ENCODE results near the gene FAM170B.

Gene FAM170B

GRCh38 chr10:49161411-49161997, 27.7 kb upstream of the FAM170B start:
- Histone ChIP-seq H3K14ac (ENCODE audit: low read length) (no peak overlapping the region), H2AK5ac (ENCODE audit: low read length) (no peak overlapping the region), H3K9me3 (ENCODE audit: insufficient read depth, low read depth, low read length) (no peaks in the 10 kb centered on the region), H2AFZ (ENCODE audit: insufficient read depth, low read length, poor library complexity) (no peak overlapping the region), H4K12ac (ENCODE audit: low read depth, low read length) (no peak overlapping the region), H3K18ac (ENCODE audit: low read length) (no peak overlapping the region), H3K36me3 (ENCODE audit: control insufficient read depth in 1 of 2, insufficient read depth in 2 of 2, low read length in 2 of 2) (no peaks in the 10 kb centered on the region), H2BK12ac (ENCODE audit: low read length) (no peak overlapping the region), H3K27ac (ENCODE audit: low read depth, low read length) (no peak overlapping the region), H2BK120ac (ENCODE audit: insufficient read depth, low read length, poor library complexity) (no peak overlapping the region), H3K27me3 (ENCODE audit: insufficient read depth, low read length) (no peaks in the 10 kb centered on the region), H3K4me1 (ENCODE audit: control insufficient read depth in 1 of 2, insufficient read depth in 2 of 2, low read length in 2 of 2) (no peaks in the 10 kb centered on the region), H3K79me1 (ENCODE audit: low read length) (no peaks in the 10 kb centered on the region), H3K4ac (ENCODE audit: low read depth, low read length) (no peak overlapping the region), H4K91ac (ENCODE audit: low read depth, low read length) (no peak overlapping the region), H3K9ac (ENCODE audit: low read length) (no peak overlapping the region), H3K79me2 (ENCODE audit: control insufficient read depth, insufficient read depth, low read length, poor library complexity) (no peaks in the 10 kb centered on the region), H3K4me2 (ENCODE audit: low read length) (no peak overlapping the region), H3K23ac (ENCODE audit: low read length) (no peak overlapping the region), H2BK5ac (ENCODE audit: low read depth, low read length, poor library complexity) (no peak overlapping the region), H4K8ac (ENCODE audit: low read depth, low read length) (no peak overlapping the region), H3K4me3 (ENCODE audit: low read depth, low read length) (no peak overlapping the region)
- no CpG with 5 or more reads among the region's 8 CpGs for WGBS (ENCODE audit: extremely low coverage, insufficient coverage, insufficient read length)
- DNase-seq, result peak in 1 of 2 donors; percentile 14

- Histone ChIP-seq H3K4me1 (ENCODE audit: control insufficient read depth in 1 of 2, insufficient read depth in 2 of 2, low read length in 2 of 2) (no peaks in the 10 kb centered on the region), H3K18ac (ENCODE audit: low read length) (no peak overlapping the region), H2AFZ (ENCODE audit: insufficient read depth, low read length, poor library complexity) (no peak overlapping the region), H3K4me3 (ENCODE audit: low read depth, low read length) (no peak overlapping the region), H4K12ac (ENCODE audit: low read depth, low read length) (no peak overlapping the region), H3K23ac (ENCODE audit: low read length) (no peak overlapping the region), H3K4ac (ENCODE audit: low read depth, low read length) (no peak overlapping the region), H3K36me3 (ENCODE audit: control insufficient read depth in 1 of 2, insufficient read depth in 2 of 2, low read length in 2 of 2) (no peaks in the 10 kb centered on the region), H3K27me3 (ENCODE audit: insufficient read depth, low read length) (no peaks in the 10 kb centered on the region), H4K8ac (ENCODE audit: low read depth, low read length) (no peak overlapping the region), H3K79me2 (ENCODE audit: control insufficient read depth, insufficient read depth, low read length, poor library complexity) (no peaks in the 10 kb centered on the region), H3K27ac (ENCODE audit: low read depth, low read length) (no peak overlapping the region), H4K91ac (ENCODE audit: low read depth, low read length) (no peak overlapping the region), H3K4me2 (ENCODE audit: low read length) (no peak overlapping the region), H2AK5ac (ENCODE audit: low read length) (no peak overlapping the region), H3K9ac (ENCODE audit: low read length) (no peak overlapping the region), H2BK5ac (ENCODE audit: low read depth, low read length, poor library complexity) (no peak overlapping the region), H3K79me1 (ENCODE audit: low read length) (no peaks in the 10 kb centered on the region), H3K9me3 (ENCODE audit: insufficient read depth, low read depth, low read length) (no peaks in the 10 kb centered on the region), H2BK120ac (ENCODE audit: insufficient read depth, low read length, poor library complexity) (no peak overlapping the region), H2BK12ac (ENCODE audit: low read length) (no peak overlapping the region), H3K14ac (ENCODE audit: low read length) (no peak overlapping the region)
- no CpG with 5 or more reads among the region's 5 CpGs for WGBS (ENCODE audit: extremely low coverage, insufficient coverage, insufficient read length)
- no peak for DNase-seq
Measured at GRCh38 chr10:49160814-49161213, 27.0 kb upstream of the FAM170B start.

- Histone ChIP-seq H3K14ac (ENCODE audit: low read length) (no peak overlapping the region), H3K4ac (ENCODE audit: low read depth, low read length) (no peak overlapping the region), H2AK5ac (ENCODE audit: low read length) (no peak overlapping the region), H4K8ac (ENCODE audit: low read depth, low read length) (no peak overlapping the region), H3K4me1 (ENCODE audit: control insufficient read depth in 1 of 2, insufficient read depth in 2 of 2, low read length in 2 of 2) (no peaks in the 10 kb centered on the region), H3K79me2 (ENCODE audit: control insufficient read depth, insufficient read depth, low read length, poor library complexity) (no peaks in the 10 kb centered on the region), H2BK120ac (ENCODE audit: insufficient read depth, low read length, poor library complexity) (no peak overlapping the region), H4K12ac (ENCODE audit: low read depth, low read length) (no peak overlapping the region), H2BK12ac (ENCODE audit: low read length) (no peak overlapping the region), H2BK5ac (ENCODE audit: low read depth, low read length, poor library complexity) (no peak overlapping the region), H2AFZ (ENCODE audit: insufficient read depth, low read length, poor library complexity) (no peak overlapping the region), H3K23ac (ENCODE audit: low read length) (no peak overlapping the region), H3K27ac (ENCODE audit: low read depth, low read length) (no peak overlapping the region), H3K36me3 (ENCODE audit: control insufficient read depth in 1 of 2, insufficient read depth in 2 of 2, low read length in 2 of 2) (no peaks in the 10 kb centered on the region), H3K4me2 (ENCODE audit: low read length) (no peak overlapping the region), H3K18ac (ENCODE audit: low read length) (no peak overlapping the region), H3K4me3 (ENCODE audit: low read depth, low read length) (no peak overlapping the region), H3K79me1 (ENCODE audit: low read length) (no peaks in the 10 kb centered on the region), H4K91ac (ENCODE audit: low read depth, low read length) (no peak overlapping the region), H3K27me3 (ENCODE audit: insufficient read depth, low read length) (no peaks in the 10 kb centered on the region), H3K9ac (ENCODE audit: low read length) (no peak overlapping the region), H3K9me3 (ENCODE audit: insufficient read depth, low read depth, low read length) (no peaks in the 10 kb centered on the region)
- DNase-seq, result no peak
- WGBS (ENCODE audit: extremely low coverage, insufficient coverage, insufficient read length), result no CpG with 5 or more reads among the region's 5 CpGs
Measured at GRCh38 chr10:49160110-49160509, 26.3 kb upstream of the FAM170B start.

GRCh38 chr10:49158915-49159314, 25.1 kb upstream of the FAM170B start:
- Histone ChIP-seq H3K9me3 (ENCODE audit: insufficient read depth, low read depth, low read length) (no peaks in the 10 kb centered on the region), H2AFZ (ENCODE audit: insufficient read depth, low read length, poor library complexity) (no peak overlapping the region), H2BK12ac (ENCODE audit: low read length) (no peak overlapping the region), H3K79me1 (ENCODE audit: low read length) (no peaks in the 10 kb centered on the region), H4K12ac (ENCODE audit: low read depth, low read length) (no peak overlapping the region), H3K4me2 (ENCODE audit: low read length) (no peak overlapping the region), H3K23ac (ENCODE audit: low read length) (no peak overlapping the region), H2BK120ac (ENCODE audit: insufficient read depth, low read length, poor library complexity) (no peak overlapping the region), H3K4me3 (ENCODE audit: low read depth, low read length) (no peak overlapping the region), H3K27ac (ENCODE audit: low read depth, low read length) (no peak overlapping the region), H4K8ac (ENCODE audit: low read depth, low read length) (no peak overlapping the region), H2AK5ac (ENCODE audit: low read length) (no peak overlapping the region), H3K4me1 (ENCODE audit: control insufficient read depth in 1 of 2, insufficient read depth in 2 of 2, low read length in 2 of 2) (no peaks in the 10 kb centered on the region), H3K18ac (ENCODE audit: low read length) (no peak overlapping the region), H3K4ac (ENCODE audit: low read depth, low read length) (no peak overlapping the region), H3K27me3 (ENCODE audit: insufficient read depth, low read length) (no peaks in the 10 kb centered on the region), H3K9ac (ENCODE audit: low read length) (no peak overlapping the region), H2BK5ac (ENCODE audit: low read depth, low read length, poor library complexity) (no peak overlapping the region), H3K79me2 (ENCODE audit: control insufficient read depth, insufficient read depth, low read length, poor library complexity) (no peaks in the 10 kb centered on the region), H4K91ac (ENCODE audit: low read depth, low read length) (no peak overlapping the region), H3K36me3 (ENCODE audit: control insufficient read depth in 1 of 2, insufficient read depth in 2 of 2, low read length in 2 of 2) (no peaks in the 10 kb centered on the region), H3K14ac (ENCODE audit: low read length) (no peak overlapping the region)
- no peak for DNase-seq
- WGBS (ENCODE audit: extremely low coverage, insufficient coverage, insufficient read length), result no CpG with 5 or more reads among the region's 3 CpGs
